Brain microvascular endothelial cell (primary cell): Measurements from ENCODE around the gene UBLCP1.

Experiments
- DNase-seq: peaks from one replicate; pipeline ENCODE4 v3.0.0-alpha.2; 2020
- H3K27ac ChIP-seq: fragments of 250-450 bp; sonication (Bioruptor Pico); 2 replicates; pipeline ENCODE4 v1.5.1; 2020; ENCODE audit warnings: mild to moderate bottlenecking, moderate library complexity
- H3K27me3 ChIP-seq: fragments of 250-450 bp; sonication (Bioruptor Pico); replicated peaks from 2 replicates; pipeline ENCODE4 v1.5.1; 2020; ENCODE audit warnings: mild to moderate bottlenecking
- H3K36me3 ChIP-seq: fragments of 250-450 bp; sonication (Bioruptor Pico); replicated peaks from 2 replicates; pipeline ENCODE4 v1.5.1; 2020; ENCODE audit warnings: mild to moderate bottlenecking
- H3K4me3 ChIP-seq: 2 replicates; pipeline ENCODE4 v1.5.1; 2011; ENCODE audit warnings: low read depth, mild to moderate bottlenecking, control low read depth, low read length, moderate library complexity
- CTCF ChIP-seq: IDR thresholded peaks from 2 replicates; pipeline ENCODE4 v1.5.1; 2011; ENCODE audit warnings: low read depth, mild to moderate bottlenecking, moderate library complexity, low read length, control low read depth, inconsistent platforms; ENCODE audit errors: missing control alignments
- in situ Hi-C: cut with HindIII; loops from 2 replicates; pipeline ENCODE4 v1.10.0; 2017; ENCODE audit warnings: low sequenced_read_pairs, low pct_ligation_motif_present

UBLCP1 gene

GRCh38 chr5:159319832-159320231, 56.7 kb downstream of the UBLCP1 start:
- H3K27ac ChIP-seq: no peak overlapping the region
- H3K27me3 ChIP-seq: no peaks in the 10 kb centered on the region
- no peak for TF ChIP-seq CTCF
- no peak for DNase-seq
- H3K36me3 ChIP-seq: no peaks in the 10 kb centered on the region
- in situ Hi-C loops: no loop called here
- H3K4me3 ChIP-seq: no peak overlapping the region

- H3K36me3 ChIP-seq: no peaks in the 10 kb centered on the region
- no peak for TF ChIP-seq CTCF
- in situ Hi-C loops: no loop called here
- no peak overlapping the region for H3K4me3 ChIP-seq
- no peaks in the 10 kb centered on the region for H3K27me3 ChIP-seq
- H3K27ac ChIP-seq: no peak overlapping the region
- no peak for DNase-seq
Observed at GRCh38 chr5:159322180-159322579, 59.1 kb downstream of the UBLCP1 start.

- DNase-seq: peak; percentile 50
- no peak for TF ChIP-seq CTCF
- in situ Hi-C loops: no loop called here
- no peaks in the 10 kb centered on the region for H3K27me3 ChIP-seq
- no peaks in the 10 kb centered on the region for H3K36me3 ChIP-seq
- no peak overlapping the region for H3K4me3 ChIP-seq
- H3K27ac ChIP-seq: no peak overlapping the region
Observed at GRCh38 chr5:159324102-159324755, 61.1 kb downstream of the UBLCP1 start.

GRCh38 chr5:159324986-159325385, 61.9 kb downstream of the UBLCP1 start:
- in situ Hi-C loops: no loop called here
- DNase-seq: no peak
- Histone ChIP-seq H3K27ac (no peak overlapping the region), H3K4me3 (no peak overlapping the region), H3K27me3 (no peaks in the 10 kb centered on the region), H3K36me3 (no peaks in the 10 kb centered on the region)
- TF ChIP-seq CTCF: no peak

GRCh38 chr5:159330131-159330800, 67.2 kb downstream of the UBLCP1 start, which contains the start of gene IL12B:
Gene IL12B (minus strand): TSS chr5:159330487. CDS start chr5:159326782, 3,705 bp downstream.
- in situ Hi-C loops: no loop called here
- TF ChIP-seq CTCF: no peak
- DNase-seq: no peak
- Histone ChIP-seq H3K27me3 (no peaks in the 10 kb centered on the region), H3K36me3 (no peaks in the 10 kb centered on the region), H3K27ac (no peak within 1 kb of the TSS), H3K4me3 (peak within 1 kb of the TSS; percentile 57)
